Measurements from ENCODE around the gene SALL2. TPM values are rescaled to one million over a fixed set of nuclear protein-coding genes. Genes with fewer than 3 reads are reported as not detected.

The SALL2 gene
- total RNA-seq, 1 experiment from 2014 or later = 239 TPM

- TF ChIP-seq ZSCAN18 (CRISPR knock-in tag; IDR thresholded peaks at IDR 0.05) (no peak), ZNF281 (CRISPR knock-in tag; IDR thresholded peaks at IDR 0.05) (peak; percentile 78; the same call in 1 of the 2 replicates), ZNF423 (CRISPR knock-in tag; IDR thresholded peaks at IDR 0.05) (no peak), TEAD1 (CRISPR knock-in tag; IDR thresholded peaks at IDR 0.05) (peak; percentile 79; the same call in 1 of the 2 replicates)
Measured at GRCh38 chr14:21557084-21557901, 31.1 kb upstream of the SALL2 start (continued).

DNA sequence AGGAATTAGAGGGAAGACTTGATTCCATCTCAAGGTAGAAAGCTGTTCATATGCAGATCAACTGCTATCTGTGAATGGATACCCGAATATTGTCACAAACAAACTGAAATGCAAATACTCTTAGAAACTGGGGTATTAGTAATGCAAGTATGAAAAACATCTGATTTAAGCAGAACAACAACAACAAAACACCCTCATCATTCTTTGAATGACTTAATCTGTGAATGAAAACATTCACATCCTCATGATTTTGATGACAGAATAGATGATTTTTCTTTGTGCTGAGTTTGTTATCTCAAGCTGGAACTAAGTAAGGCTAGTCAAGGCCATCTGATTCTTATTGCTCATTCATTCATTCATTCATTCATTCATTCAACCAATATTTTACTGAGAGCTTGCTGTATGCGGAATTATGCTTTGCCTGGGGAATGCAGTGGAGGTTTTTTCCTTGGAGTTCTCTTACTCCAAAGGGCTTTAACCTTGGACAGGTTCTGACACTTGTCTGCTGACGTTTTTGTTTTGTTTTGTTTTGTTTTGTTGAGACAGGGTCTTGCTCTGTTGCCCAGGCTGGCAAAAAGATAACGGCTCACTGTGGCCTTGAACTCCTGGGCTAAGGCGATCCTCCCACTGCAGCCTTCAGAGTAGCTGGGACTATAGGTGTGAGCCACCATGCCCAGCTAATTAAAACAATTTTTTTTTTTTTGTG, 30.4 kb upstream of the SALL2 start:
- peak overlapping the region; percentile 31 for H3K4me3 Mint-ChIP-seq
- no peaks in the 10 kb centered on the region for H3K27me3 Mint-ChIP-seq (ENCODE audit: low read depth)
- DNase-seq (ENCODE audit: low spot score) (no peak), ATAC-seq (no peak)
- peak overlapping the region; percentile 99 for H3K27ac Mint-ChIP-seq
- no peaks in the 10 kb centered on the region for H3K36me3 Mint-ChIP-seq
- no peaks in the 10 kb centered on the region for H3K9me3 Mint-ChIP-seq
- TF ChIP-seq, protein P1, sequence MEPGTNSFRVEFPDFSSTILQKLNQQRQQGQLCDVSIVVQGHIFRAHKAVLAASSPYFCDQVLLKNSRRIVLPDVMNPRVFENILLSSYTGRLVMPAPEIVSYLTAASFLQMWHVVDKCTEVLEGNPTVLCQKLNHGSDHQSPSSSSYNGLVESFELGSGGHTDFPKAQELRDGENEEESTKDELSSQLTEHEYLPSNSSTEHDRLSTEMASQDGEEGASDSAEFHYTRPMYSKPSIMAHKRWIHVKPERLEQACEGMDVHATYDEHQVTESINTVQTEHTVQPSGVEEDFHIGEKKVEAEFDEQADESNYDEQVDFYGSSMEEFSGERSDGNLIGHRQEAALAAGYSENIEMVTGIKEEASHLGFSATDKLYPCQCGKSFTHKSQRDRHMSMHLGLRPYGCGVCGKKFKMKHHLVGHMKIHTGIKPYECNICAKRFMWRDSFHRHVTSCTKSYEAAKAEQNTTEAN (CRISPR knock-in tag; IDR thresholded peaks at IDR 0.05) = peak; percentile 40; the same call in 1 of the 2 replicates
- TF ChIP-seq MYBL2 (CRISPR knock-in tag; IDR thresholded peaks at IDR 0.05) = 0 out of 2 replicates have a peak, but pooled peaks have one; percentile 26
- TF ChIP-seq ZNF232 (CRISPR knock-in tag; IDR thresholded peaks at IDR 0.05) = 0 out of 2 replicates have a peak, but pooled peaks have one; percentile 24
- 0 out of 2 replicates have a peak, but pooled peaks have one; percentile 40 for TF ChIP-seq TEAD1 (CRISPR knock-in tag; IDR thresholded peaks at IDR 0.05)
- TF ChIP-seq ZNF121 (CRISPR knock-in tag; IDR thresholded peaks at IDR 0.05) = peak; percentile 100
- TF ChIP-seq ZNF512 (CRISPR knock-in tag; IDR thresholded peaks at IDR 0.05; ENCODE audit: borderline replicate concordance) = 0 out of 2 replicates have a peak, but pooled peaks have one; percentile 57
- no peak for TF ChIP-seq SMAD4 (CRISPR knock-in tag; IDR thresholded peaks at IDR 0.05)
- peak; percentile 86 for TF ChIP-seq NFE2L1 (CRISPR knock-in tag; IDR thresholded peaks at IDR 0.05)
- TF ChIP-seq FOXP1 (CRISPR knock-in tag; IDR thresholded peaks at IDR 0.05; ENCODE audit: borderline replicate concordance) = peak; percentile 80; the same call in 1 of the 2 replicates
- no peak for TF ChIP-seq ETV6 (CRISPR knock-in tag; IDR thresholded peaks at IDR 0.05)
- TF ChIP-seq FOXK1 (CRISPR knock-in tag; IDR thresholded peaks at IDR 0.05) = peak; percentile 39; the same call in 1 of the 2 replicates
- TF ChIP-seq ZNF396 (CRISPR knock-in tag; IDR thresholded peaks at IDR 0.05; ENCODE audit: borderline replicate concordance) = no peak
- TF ChIP-seq GTF2I (CRISPR knock-in tag; conservative IDR thresholded peaks at IDR 0.05) = peak; percentile 92
- POLR2A ChIA-PET = interaction anchor here (0.6 to 4.4 kb wide), 10 partner anchors 15 to 57 kb away, joined by 3 to 56 read pairs (median 5); partner anchors contain the start of genes METTL3 and SALL2
- H3K4me1 Mint-ChIP-seq = peaks cover 47% of the 10 kb centered on the region
- CTCF ChIA-PET = interaction anchor here (0.6 to 4.4 kb wide), 16 partner anchors 9 to 1638 kb away, joined by 3 to 60 read pairs (median 5); partner anchors contain the start of genes CHD8, METTL3, RAB2B and SALL2
